HG03135 (cell line): ENCODE results near the gene EHMT1.

Experiments
- ATAC-seq: cut with Tn5 transposase; IDR thresholded peaks from one replicate; pipeline ENCODE4 v1.9.1; 2021; ENCODE audit warnings: mild to moderate bottlenecking, moderate library complexity; ENCODE audit not compliant: unreplicated experiment

EHMT1 gene

DNA sequence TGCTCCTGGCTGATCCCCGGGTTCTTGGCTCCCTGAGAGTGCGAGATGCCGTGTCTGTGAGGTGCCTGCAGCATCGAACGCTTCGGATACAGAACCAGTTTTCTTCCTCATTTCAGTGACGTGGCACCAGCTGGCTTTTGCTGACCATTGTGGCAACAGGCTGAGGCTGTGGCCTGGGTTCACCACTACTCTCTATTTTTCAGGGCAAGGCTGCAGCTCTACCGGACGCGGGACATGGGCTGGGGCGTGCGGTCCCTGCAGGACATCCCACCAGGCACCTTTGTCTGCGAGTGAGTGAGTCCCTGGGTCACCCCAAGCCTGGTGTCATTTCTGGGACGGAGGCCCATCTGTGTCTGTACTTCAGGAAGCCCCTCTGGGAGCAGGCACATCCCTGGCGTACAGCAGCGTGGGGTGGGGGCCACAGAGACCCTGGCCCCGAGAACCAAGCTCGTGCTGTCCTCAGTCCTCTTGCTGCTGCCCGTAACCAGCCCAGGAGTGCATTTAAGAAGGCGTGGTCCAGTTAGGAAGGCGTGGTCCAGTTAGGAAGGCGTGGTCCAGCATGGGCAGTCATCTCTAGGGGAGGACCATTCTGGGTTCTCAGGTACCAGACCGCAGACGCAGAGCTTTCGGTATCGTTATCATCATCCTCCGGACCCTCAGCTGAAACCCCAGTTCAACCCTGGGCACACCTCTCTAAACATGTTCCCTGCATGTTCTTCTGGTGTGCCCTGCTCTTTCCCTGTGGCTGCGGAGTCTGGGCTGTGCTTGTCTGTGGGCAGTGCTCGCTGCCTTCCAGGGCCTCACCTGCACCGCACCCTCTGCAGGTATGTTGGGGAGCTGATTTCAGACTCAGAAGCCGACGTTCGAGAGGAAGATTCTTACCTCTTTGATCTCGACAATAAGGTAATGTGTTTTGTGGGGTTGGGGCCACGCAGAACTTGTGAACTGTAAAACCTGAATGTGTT, 198.7 kb downstream of the EHMT1 start:
- ATAC-seq, result no peak

DNA sequence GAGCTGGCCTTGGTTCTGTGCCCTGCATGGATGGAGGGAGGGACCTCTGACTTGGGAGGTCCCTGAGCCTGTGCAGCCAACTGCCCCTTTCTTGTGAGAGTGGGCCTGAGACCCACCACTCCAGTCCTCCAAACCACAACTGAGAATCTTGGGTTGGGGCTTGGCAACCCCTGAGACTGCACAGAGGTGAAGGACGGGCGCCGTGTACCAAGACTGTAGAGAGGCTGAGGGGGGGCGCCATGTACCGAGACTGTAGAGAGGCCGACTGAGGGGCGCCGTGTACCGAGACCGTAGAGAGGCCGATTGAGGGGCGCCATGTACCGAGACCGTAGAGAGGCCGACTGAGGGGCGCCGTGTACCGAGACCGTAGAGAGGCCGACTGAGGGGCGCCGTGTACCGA, 199.5 kb downstream of the EHMT1 start:
- no peak for ATAC-seq

DNA sequence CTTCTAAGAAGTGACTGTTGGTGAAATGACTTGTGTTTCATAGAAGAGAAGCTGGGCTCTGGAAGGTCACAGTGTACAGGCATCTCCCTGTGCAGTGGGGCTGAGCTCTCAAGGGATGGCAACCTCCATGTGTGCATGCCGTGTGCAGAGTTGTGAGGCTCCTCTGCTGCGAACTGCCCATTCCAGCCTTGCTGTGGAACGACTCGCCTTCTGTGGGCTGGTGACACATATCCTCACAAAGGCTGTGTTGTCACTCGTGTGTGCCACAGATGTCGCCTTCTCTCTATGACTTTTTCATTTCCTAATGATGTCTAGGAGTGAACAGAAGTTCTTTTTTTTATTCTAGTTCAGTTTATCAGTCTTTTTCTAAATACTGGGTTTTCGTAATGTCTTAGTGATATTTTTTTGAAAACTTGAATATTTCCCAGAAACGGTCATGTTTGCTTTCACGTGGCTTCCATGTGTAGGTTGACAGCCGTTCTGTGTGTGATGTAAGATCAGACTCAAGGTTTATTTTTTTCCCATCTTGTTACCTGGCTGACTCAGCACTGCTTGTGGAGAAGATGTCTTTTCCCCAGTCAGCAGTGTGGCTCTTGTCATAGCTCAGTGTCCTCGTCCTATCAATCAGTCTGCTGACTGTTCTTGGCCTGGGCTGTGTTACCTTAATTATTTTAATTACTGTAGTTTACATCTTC, 201.5 kb downstream of the EHMT1 start:
- no peak for ATAC-seq

DNA sequence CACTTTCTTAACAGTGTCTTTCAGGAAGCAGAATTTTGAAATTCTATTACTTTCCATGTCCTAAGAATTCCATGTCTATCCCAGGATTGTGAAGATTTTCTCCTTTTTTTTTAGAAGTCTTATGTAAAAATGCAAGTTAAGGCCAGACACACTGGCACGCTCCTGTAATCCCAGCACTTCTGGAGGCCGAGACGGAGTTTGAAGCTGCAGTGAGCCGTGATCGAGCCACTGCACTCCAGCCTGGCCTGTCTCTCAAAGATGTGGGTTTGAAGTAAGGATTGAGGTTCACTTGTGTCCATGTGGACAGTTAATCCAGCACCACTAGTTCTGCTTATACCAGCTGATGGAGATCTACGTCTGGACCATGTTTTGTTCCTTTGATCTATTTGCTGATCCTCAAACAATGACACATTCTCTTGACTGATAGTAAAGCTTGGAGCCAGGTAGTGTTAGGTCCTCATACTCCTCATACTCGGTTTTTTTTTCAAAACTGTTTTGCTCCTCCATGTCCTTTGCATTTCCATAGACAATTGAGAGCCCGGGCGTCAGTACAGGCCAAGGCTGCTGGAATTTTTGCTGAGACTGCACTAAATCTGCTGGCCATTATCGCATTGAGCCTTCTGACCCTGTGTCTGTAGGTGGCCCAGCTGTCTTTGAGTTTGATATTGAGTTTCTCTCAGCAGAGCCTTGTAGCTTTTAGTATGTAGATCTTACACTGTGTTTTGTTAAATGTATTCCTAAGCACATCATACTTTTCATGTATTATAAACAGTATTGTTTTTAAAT, 205.4 kb downstream of the EHMT1 start:
- ATAC-seq, result no peak

DNA sequence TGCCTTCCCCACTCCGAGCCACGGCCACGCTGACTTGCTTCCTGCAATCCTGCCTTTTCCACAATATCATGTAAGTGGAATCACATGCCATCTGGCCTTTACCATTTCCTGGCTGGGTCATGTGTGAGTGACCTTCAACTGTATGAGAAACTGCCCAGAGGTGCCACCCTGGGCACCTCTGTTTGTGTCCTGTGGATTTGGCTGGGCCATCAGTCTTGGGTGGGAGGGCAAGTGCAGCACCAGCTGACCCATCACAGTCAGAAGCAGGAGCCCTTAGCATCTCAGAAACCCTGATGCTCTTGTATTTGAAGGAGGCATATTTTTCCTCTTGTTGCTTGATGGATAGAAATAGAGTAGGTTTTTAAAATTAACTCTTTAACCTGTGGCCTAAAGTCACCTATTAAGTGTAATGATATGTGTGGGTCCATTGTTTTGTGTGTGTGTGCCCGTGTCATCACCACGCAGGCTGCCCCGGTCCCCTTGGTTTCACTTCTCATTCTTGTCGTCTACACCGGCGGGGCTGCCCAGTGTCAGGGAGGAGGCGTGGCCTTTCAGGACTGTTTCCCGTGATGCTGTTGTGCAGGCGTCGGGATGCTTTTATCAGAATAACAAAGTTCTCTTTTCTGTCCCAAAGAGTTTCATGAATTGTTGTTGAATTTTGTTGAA, 206.7 kb downstream of the EHMT1 start:
- ATAC-seq, result no peak

DNA sequence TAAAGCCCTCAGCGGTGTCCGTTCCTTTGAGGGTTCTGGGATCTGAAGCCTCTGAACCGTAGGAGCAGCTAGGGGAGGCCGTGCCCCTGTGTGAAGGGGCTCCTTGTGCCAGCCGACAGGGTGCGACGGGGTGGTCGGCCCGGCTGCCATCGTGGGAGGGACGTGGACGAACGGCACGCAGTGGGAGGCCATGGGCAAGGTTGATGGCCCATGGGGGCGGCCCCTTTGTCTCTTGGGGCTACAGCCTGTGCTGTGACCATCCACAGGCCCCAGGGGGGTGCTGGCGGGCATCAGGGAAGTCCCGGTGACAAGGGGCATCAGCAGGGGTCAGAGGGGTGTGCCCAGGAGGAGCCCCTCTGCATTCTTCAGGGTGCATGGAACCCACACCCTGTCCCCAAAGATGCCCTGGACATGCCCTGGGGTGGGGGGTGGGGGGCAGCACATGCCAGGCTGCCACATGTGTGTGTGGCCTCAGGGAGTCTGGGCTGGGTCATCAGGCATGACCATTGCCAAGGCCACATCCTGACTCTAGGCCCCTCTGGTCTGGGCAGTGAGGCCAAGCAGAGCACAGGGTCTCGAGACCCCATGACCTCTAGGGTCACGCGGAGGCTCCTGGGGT, 209.2 kb downstream of the EHMT1 start:
- ATAC-seq, result no peak

DNA sequence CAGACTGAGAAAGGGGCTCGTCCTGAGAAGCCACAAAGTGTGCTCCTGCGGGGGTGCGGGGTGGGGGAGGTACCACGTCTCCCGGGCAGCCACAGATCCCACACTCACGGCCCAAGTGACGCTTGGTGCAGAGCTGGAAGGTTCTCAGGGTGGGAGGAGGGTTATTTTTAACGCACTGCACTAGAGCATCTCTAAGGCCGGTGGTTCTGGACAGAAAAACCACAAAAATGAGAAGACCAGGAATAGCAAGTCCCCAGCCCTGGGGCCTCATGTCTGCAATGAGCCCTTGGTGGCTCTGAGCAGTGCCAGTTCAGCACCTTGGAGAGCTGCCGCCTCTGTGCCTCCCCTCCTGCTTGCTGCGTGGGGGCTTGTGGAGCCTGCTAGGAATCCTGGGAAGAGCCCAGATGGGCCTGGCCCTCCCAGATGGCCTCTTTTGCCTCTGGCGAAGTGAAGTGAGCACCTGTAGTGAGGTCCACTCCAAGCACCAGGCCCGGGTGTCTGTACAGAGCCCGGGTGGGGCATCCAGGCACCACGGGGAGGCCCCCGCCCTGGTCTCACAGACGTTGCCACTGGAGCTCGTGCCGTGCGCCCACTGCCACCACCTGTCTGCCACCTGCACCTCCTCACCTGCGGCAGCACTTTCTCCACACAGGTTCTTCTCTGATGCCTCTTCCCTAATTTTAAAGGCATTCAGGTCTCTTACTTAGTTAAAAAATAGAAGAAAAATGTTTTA, 209.9 kb downstream of the EHMT1 start:
- ATAC-seq, result no peak

DNA sequence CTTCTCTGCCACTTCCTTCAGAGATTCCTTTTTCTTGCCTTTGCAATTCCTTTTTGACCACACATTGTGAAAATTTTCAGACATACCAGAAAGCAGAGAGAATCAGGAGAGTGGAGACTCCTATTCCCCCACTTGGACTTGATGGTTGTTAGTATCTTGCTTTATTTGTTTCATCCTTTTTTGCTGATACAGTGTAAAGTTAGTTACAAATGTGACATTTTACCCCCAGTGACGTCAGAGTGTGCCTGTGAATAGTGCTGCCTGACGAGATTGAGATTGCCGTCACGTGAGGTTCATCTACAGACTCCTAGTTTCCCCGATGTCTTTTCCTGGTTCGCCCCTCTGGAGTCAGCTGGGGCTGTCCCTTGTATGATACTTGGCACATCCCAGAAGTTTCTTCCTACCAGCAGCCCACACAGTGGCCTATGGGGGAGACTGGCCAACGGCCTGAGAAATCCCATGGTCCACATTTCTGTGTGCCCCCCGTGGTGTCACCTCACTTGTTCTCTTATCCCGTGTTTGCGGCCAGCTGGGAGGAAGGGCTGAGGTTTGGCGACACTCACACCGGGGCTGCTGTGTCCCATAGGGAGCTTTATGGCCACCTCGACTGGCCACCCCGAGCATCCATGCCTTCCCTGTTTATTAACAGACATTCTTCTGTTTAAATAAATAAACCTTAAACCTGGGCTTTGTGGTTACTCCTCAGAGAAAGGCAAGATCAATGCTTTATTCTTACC, 210.6 kb downstream of the EHMT1 start:
- ATAC-seq, result no peak

DNA sequence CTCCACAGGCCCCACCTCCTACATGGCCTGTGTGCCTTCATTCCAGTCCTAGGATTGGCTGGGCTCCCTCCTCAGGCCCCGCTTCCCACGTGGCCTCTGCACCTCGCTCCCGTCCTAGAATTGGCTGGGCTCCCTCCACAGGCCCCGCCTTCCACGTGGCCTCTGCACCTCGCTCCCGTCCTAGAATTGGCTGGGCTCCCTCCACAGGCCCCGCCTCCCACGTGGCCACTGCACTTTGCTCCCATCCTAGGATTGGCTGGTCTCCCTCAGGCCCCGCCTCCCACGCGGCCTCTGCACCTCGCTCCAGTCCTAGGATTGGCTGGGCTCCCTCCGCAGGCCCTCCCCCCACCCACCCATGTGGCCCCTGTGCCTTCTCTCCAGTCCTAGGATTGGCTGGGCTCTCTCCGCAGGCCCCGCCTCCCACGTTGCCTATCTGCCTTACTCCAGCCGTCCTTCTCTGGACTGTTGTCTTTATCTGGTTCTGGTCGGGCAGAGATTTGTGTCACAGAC, 213.4 kb downstream of the EHMT1 start:
- no peak for ATAC-seq

DNA sequence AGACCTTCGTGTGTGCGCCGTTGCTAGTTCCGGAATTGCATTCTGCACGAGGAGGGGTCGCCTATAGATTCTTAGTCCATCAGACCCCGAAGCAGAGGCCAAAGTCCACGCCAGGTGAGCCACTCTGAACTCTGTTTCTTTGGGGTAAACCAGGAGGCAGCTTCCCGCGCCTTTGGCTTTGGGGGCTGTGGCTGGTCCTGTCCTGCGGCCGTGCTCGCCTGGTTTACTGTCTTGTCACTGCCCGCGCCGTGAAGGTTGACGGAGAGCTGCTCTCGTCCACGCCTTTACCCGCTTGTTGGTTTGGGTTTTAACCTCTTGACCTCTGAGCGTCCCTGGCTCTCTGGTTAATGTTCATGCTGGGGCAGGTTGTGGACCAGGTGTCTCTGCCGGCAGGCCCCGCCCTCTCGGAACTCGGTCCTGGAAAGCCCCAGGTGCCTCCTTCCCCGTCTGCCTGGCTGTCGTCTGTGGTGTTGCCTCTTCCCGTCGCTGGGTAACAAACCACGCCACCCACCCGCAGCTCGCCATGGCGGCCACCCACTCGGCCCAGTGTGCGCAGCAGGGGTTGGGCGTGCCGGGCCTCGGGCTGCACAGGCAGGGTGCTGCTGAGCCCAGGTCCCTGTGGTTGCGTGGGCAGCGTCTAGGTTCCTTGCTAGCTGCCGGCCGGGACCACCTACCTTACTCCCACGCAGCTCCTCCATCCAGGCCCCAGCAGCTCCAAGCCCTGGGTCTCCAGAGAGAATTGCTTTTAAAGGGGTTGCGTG, 214.2 kb downstream of the EHMT1 start:
- no peak for ATAC-seq

DNA sequence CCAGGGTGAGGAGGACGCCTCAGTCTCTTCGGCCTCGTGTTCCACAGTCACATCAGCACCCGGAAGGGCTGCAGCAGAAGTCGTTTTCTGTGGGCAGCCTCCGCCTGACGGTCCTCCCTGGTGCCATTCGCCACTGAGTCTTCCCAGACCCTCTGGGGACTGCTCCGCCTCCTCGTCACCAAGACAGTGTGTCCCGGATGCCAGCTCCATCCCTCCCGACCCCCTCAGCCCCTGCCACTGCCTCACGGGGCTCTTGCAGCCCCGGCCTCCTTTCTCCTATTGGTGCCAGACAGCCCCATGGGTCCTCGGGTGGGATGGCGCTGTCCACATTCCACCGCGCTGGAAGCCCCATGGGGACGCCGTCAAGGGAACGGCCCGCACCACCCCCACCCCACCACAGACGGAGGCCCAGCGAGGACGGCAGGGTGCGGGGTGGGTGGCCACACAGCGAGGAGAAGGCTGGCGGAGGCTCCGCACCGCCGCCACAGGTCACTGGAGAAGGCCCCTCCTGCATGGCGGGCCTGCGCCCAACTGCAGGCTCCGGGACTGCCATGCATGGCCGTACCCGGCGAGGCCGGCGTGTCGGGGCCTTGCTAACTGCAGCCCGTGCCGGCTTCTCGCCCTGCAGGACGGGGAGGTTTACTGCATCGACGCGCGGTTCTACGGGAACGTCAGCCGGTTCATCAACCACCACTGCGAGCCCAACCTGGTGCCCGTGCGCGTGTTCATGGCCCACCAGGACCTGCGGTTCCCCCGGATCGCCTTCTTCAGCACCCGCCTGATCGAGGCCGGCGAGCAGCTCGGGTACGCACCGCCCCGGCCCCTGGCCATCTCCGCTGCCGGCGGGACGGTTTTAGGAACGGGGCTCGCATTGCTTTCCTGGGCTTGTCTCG, 215.2 kb downstream of the EHMT1 start:
- ATAC-seq, result no peak

DNA sequence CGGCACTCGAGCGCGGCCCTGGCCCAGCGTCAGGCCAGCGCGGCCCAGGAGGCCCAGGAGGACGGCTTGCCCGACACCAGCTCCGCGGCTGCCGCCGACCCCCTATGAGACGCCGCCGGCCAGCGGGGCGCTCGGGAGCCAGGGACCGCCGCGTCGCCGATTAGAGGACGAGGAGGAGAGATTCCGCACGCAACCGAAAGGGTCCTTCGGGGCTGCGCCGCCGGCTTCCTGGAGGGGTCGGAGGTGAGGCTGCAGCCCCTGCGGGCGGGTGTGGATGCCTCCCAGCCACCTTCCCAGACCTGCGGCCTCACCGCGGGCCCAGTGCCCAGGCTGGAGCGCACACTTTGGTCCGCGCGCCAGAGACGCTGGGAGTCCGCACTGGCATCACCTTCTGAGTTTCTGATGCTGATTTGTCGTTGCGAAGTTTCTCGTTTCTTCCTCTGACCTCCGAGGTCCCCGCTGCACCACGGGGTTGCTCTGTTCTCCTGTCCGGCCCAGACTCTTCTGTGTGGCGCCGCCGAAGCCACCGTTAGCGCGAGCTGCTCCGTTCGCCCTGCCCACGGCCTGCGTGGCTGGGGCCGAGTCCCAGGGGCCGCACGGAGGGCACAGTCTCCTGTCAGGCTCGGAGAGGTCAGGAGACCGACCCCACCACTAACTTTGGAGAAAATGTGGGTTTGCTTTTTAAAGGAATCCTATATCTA, 216.2 kb downstream of the EHMT1 start:
- no peak for ATAC-seq

DNA sequence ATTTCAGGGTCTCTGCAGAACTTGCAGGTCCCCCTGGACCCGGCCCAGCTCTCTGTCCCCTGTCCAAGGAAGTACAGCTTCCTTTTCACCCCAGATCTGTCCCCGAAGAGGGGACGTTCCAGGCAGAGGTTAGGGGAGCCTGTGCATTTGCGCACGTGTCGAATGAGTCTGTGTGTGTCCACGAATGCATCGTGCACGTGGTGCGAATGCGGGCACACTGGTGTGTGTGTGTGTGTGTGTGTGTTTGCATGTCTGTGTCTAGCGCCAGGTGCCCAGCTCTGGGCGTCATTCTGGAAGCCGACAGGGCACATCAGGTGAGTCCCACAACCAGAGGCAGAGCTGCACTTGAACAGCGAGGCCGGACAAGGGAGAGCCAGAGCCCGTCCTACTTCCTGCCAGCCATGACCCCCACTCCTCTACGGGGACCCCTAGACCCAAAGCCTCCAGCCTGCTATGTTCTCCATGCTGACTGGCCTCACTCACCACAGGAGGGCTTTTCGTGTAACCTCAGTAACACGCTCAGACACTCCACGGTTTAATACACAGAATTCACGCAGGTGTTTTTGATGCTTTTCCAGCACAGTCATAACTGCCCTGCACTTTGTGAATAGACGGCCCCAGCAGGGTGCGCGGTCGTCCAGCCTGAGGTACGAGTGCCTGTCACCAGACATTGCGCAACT, 217.5 kb downstream of the EHMT1 start:
- no peak for ATAC-seq

DNA sequence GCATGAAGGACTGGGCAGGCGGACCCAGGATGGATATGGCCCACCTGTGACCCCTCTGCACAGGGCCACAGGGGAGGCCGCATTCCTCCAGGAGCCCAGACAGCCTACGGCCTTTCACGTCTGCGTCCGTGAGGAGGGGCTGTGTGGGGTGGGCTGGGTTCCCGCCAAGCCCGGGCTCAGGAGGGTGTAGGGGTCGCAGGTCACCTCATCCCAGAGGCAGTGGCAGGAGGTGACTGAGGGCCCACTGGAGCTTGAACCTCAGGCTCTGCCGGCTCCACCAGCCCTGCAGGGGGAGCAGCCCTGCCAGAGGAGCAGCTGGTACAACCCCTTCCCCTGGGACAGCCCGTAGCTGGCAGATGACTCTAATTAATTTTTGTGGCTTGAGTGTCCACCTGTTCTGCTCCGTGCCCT, 218.0 kb downstream of the EHMT1 start:
- no peak for ATAC-seq

DNA sequence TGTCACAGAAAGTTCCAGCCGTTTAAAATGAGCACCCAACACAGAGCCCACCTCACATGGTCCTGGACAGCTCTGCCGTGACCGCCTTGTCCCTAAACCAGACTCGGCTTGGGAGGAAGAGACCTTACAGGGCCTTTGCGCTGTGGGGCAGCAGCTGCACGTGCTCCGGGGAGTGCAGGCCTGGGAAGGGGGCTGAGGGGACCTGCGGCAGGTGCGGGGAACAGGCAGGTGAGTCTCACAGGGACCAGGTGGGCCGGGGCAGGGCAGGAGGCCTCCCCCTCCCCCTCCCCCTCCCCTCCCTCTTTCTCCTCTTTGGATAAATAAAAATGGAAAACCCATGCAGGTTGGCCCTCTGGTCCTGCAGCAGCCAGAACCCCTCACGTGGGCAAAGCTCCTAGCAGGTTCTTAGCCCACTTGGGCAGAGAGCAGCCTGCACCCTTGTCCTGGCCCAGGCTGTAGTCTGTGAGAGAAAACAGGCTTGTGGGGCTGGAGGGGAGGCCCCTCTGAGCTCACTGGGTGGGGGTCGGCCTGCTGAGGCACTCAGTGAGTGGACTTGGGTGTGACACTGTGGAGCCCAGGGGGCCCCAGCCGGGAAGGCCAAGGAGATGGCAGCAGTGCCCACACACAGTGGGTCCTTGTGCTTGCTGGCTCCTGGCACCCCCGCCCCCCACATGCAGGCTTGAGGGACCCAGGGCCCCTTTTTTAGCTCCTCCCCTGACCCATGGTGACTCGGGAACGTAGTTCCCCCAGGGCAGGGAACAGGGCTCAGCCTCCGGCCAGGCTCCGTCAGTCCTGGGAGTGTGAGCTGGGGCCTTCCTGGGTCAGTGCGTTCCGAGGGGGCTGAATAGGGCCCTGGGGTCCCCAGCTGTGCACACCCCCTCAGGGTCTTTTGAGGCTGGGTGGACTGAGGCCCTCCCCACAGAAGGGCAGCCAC, 218.8 kb downstream of the EHMT1 start:
- ATAC-seq, result no peak
